Measurements from ENCODE around the gene MYMX.
"Not testable (repeated sequence)": the region's sequence is repeated elsewhere in the genome, so short reads cannot be mapped to it uniquely, and the experiment has no call there.

The MYMX gene

DNA sequence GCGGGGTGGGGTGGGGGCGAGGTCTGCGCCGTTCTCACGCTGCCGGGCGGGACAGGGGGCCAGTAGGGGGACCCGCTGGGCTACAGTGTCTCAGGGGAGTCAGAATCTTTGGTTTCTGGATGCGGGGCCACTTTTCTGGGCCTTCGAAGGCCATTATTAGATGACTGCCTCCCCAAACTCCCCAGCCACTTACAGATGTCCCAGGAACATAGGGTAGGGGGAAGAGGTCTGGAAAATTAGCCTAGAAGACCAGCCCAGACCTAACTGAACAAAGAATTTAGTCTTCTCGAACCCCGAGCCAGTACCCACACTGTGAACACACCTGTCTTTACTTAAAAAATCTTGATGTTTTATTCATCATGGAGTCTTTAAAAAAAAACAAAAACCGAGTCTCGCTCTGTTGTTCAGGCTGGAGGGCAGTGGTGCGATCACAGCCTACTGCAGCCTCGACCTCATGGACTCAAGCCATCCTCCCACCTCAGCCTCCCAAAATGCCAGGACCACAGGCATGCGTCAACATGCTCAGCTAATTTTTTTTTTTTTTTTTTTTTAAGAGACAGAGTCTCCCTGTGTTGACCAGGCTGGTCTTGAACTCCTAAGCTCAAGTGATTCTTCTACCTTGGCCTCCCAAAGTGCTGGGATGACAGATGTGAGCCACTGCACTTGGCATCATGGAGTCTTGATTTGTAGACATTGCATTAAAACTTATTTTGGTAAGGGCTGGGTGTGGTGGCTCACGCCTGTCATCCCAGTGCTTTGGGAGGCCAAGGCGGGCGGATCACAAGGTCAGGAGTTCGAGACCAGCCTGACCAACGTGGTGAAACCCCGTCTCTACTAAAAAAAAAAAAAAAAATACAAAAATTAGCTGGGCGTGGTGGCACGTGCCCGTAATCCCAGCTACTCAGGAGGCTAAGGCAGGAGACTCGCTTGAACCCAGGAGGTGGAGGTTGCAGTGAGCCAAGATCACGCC lies 3.4 kb downstream of the MYMX start:
- no peak for DNase-seq (ENCODE audit: low read depth)

DNA sequence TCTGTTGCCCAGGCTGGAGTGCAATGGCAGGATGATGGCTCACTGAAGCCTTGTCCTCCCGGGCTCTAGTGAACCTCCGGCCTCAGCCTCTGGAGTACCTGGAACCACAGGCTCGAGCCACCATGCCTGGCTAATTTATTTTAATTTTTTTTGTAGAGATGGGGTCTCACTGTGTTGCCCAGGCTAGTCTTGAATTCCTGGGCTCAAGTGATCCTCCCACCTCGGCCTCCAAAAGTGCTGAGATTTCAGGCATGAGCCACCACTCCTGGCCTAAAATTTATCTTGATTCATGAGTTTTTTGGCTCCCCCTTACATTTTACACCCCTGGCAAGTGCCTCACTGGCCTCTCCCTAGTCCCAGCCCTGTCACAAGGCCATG lies 4.2 kb downstream of the MYMX start:
- no peak for DNase-seq (ENCODE audit: low read depth)

DNA sequence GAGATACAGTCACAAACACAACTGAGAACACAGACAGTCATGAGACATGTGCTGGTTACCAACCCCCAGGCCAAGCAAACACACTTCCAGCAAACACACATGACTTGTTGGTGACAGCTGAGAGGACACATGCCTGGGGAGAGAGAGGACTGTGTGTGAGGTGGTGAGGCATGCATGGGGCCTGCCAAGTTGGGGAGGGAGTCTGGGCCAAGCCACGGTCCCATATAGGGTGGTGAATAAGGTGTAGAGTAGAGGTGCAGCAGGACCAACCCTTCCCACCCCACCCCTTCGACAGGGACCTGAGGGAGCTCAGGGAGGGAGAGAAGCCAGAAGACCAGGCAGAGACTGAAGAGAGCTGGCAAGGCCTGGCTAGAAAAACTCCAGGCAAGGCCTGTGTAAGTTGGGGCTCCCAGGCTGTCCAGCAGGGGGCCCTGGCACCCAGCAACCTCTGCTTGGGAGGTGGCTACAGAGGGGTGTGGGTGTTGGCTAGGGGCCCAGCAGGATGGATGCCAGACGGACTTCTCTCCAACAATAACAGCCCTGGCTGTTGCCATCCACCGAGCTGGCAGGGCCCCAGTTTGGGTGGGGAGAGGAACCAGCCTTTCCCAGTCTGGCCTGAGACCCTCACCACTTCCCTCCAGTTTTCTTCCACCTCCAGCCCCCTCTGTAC lies 4.7 kb downstream of the MYMX start:
- peak; percentile 83 for DNase-seq (ENCODE audit: low read depth)

DNA sequence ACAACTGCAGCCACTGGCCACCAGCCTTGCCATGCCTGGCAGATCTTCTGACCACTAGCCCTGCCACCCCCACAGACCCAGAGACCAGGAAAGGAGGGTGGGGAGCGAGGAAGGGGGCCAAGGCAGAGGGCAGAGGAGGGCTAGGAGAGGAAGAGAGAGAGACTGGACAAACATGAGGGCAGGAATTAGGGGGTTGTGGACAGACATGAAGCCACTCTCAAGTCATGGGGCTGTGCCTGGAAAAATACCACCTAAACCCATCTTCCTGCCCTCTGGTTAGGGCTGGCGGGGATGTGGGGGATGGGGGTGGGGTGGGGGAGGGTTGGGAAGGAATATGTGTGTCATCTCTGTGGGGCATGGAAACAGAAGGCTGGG lies 5.2 kb downstream of the MYMX start:
- no peak for DNase-seq (ENCODE audit: low read depth)

DNA sequence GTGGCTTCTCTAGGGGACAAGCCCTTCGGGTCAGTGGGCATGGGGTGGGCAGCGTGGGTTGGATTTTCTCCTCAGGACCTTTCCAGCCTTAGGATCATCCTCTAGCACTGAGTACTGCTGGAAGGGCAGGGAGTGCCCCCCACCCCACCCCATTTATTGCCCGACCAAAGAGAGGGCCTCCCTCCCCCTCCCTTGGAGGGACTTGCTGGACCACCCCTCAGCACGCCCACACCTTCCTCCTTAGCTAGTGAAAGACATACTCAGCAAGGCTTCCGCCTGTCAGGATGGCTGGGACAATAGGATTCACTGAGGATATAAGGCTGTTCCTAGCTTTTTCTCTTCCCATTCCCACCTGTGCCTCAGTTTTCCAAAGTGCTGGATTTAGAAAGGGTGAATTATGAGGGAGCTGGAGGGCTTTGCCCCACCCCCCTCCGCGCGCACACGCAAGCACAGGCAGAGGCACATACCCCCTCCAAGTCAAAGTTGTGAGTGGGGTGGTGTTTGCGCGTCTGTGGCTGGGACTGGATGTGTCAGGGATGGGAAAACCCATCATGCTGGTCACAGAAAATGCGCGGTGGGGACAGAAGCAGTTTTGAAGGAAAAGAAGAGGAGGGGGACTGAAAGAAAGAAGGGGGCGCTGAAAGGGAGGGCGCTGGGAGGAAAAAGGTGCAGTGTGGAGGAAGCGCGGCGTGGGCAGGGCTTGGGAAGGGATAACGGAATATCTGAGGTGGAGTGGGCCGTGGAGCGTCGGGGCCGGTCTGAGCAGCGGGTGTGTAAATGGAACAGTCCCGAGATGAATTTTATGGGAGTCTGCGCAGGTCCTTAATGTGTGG lies 6.0 kb downstream of the MYMX start:
- no peak for DNase-seq (ENCODE audit: low read depth)

DNA sequence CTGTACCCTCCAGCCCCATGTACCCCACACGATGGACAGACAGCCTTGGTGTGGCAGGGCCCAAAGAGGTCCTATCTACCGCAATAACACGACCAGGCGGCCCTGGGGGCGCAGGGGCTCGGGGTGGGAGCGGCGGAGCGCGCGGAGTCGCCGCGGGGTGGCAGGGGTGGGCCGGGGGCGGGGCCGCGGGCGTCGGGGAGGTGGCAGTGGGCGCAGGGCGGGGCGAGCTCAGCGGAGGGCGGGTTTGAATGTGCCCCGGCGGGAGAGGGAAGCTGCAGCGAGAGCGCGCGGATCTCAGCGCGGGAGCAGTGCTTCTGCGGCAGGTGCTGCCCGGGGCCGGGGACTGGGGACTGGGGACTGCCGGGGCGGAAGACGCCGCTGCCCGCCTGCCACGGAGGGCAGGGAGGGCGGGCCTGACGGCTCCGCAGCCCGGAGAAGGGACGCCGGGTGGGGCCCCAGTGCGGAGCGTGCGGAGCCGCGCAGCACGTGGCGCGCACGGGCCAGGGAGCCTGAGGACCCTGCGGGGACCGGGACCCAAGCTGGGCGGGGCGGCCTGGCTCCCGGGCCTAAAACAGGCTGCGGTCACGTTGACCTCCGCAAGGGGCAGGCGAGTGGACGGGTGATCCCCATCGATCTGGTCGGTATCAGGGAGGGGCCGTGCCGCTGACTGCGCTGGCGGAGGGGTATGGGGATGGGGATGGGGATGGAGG lies 6.7 kb downstream of the MYMX start, which contains the start of gene SLC29A1:
TSS of gene SLC29A1 (plus strand) at position 277 of the 710 bp plus-strand sequence. CDS start 3,719 bp downstream, outside the sequence.
- peak; percentile 29 for DNase-seq (ENCODE audit: low read depth)

DNA sequence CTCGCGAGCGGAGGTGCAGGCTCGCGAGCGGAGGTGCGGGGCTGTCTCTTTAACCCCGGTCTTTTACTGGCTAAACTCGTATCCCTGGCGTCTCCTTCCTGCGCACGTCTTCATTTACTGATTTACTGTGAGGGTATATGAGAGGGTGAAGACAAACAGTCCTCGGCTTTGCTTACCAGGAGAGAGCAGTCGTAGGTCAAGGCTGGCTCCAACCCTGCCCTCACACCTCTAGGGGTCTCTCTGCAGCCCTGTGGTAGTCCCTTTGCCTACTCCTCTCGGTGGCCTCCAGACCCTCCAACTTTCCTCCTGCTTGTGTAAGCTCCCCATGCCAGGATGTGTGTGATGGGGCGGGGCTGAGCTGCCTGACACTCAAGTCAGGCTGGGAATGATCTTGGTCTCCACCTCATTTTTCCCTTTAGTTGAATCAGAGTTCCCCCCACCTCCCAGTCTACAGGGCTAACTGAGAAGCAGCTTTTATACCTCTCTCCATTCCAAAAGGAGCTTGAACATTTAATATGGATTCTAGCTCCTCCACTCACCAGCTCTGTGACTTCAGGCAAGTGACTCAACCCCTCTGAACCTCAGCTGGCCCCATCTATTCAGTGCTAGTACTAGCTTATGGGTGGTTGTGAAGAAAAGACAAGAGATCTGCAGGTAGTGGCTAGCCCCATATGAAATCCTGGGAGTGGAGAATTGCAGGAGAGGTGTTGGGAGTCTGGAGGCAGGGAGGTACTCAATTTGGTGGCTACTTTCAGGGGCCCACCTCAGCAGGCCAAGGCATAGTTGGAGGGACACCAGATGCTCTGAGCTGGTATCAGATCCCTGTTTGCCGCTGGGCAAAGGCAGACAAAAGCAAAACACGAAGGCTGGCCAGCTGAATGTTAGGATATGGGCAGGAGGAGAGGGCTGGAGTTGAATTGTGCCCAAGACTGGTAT lies 7.6 kb downstream of the MYMX start:
- no peak for DNase-seq (ENCODE audit: low read depth)

DNA sequence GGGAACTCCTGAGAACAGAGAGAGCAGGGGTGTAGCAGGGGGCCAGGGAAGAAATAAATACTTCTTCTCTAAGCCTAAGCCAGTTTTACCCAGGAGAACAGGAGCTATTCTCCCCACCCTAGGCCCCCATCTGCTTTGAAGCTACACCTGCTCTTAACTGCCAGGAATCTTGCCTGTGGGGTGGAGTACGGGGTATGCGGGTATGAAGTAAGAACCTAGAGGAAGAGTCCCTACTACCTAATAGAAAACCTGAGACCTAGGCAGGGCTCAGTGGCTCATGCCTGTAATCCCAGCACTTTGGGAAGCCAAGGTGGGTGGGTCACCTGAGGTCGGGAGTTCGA lies 8.2 kb downstream of the MYMX start:
- no peak for DNase-seq (ENCODE audit: low read depth)

DNA sequence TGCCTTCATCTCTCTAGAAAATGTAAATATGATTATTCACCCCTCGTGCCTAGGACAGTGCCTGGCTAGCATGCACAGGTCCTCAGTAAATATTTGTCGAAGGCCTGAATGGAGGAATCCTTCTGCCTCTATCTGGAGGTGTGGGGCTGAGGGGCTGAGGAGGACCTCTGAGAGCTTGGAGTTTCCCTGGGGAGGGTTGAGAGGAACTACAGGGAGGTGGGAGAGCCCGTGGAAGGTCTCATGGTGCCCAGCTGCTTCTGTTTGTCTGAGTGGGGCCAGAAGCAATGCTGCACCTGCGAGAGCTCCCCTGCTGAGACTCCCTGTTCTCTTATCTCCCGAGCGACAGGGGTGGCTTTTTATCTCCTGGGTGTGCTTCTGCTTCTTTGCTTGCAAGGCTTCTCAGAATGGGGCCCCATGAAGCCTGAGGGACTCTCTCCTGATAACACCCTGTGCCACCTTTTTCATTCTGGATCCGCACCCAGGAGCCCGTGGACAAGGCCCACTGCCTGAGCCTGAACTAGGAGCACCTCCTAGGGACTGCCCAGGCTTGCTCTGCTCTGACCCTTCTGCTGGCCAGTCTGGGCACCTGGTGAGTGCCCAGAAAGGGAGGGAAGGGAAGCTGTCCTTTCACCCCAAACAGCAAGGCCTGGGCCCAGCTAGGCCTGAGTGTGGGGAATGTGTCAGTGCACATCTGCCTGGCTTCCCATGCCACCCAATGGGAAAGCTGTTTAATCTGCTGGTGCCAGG lies 9.0 kb downstream of the MYMX start:
- no peak for DNase-seq (ENCODE audit: low read depth)

DNA sequence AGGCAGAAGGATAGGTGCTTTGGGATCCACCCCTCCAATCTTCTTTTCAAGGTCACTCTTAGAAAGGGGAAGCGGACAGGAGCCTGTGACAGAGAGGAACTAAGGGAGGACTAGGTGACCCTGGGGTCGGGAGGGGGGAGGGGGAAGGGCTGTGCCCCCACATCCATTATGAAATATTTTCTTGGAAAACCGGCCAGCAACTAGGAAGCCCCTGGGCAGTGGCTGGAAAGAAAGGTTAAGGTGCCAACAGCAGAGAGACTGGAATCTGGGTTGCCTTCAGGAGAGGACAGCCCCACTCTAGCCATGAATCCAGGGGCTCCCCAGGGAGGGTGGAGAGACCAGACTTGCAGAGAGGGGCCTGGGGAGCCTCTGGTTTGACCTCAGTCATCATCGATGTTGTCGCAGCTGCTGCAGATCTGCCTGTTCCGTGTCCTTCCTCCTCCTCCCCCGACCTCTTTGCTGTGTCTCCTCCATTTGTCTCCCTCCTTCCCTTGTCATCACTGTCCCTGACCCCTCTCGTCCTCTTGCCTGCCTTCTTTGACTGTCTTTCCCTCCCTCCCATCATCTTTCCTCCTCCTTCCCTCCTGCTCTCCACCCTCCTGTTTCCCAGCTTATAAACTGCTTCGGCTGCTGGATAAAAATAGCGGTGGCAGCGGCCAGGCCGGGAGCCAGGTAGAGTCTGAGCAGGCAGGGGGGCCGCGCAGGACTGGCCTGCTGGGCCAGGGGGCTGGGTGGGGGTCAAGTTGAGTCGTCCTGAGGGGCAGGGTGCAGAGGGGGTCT lies 9.8 kb downstream of the MYMX start:
- DNase-seq (ENCODE audit: low read depth), result no peak

DNA sequence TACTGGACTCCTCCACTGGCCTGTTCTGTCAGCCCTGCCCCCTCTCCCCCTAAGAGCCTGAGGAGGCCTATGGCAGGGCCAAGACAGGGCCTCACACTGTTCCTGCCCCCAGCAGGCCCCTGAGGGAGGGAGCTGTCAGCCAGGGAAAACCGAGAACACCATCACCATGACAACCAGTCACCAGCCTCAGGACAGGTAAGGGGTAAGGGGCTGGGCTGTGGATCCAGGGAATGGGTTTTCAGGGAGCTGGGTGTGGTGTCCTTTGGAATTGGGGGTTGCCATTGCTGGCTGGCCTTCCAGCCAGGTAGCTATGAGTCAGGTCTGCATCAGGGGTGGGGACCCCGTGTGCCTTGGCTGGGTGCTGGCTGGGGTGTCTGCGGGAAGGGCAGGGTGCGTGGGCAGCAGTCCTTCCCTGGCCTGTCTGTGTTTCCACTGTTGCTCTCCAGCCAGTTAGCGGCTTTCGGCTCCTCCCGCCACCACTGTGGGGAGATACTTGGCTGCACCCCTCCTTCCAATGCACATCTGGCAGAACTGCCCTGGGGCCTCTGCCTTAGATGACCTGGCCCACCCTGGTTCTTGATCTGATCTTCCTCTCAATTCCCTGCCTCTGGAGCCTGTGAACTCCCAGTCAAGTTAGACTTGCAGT lies 10.5 kb downstream of the MYMX start:
- no peak for DNase-seq (ENCODE audit: low read depth)

DNA sequence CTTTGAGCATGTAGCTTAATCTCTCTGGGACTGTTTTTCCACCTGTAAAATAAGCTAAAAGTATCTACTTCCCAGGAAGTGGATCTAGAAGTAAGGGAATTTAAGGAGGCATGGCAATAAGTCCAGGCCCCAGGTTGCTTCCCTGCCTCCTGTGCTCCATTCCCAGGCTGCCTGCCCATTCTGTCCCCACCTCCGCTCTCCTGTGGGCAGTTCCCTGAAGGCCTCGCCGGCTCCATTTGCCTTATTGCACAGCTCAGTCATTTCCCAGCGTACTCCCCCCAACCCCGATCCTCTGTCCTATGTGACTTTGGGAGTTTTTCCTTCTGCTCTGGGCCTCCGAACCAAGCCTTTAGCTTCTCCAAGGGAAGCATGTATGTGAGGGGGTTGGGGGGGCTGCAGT lies 11.3 kb downstream of the MYMX start:
- no peak for DNase-seq (ENCODE audit: low read depth)

DNA sequence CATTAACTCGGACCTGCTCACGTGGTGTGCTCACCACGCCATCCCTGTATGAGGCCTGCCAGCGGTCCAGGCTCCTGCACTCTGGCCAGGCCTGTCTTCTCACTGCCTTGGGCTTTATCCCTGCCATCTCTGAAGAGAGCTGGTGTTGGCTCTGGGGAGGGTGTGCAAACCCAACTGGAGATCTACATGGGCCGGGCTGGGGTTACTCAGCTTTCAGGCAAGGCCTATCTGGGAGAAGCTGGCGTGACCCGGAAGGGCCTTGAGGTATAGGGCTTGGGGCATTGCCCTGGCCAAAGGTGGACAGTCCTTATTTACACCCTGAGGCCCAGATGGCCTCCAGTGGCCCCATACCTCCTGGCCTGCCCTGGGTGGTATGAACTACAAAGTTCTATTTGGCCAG lies 11.7 kb downstream of the MYMX start:
- DNase-seq (ENCODE audit: low read depth), result no peak

DNA sequence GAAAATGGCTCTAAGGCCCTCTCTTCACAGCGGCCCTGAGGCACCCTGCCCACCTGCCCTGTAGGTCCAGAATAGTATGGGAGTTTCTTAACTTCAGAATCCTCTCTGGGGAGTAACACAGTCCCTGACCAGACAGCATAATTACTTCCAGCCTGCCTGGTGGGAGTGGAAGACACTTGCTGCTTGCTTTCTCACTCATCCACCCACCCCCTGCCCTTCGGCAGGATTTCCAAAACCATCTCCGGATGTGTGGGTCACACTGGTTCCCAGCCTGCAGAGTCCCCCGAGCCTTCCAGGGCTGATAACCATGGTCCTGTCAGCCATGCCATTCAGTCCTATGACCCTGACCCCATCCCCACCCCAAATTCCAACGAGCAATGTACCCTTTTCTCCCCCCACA lies 12.1 kb downstream of the MYMX start:
- peak; percentile 37 for DNase-seq (ENCODE audit: low read depth)

DNA sequence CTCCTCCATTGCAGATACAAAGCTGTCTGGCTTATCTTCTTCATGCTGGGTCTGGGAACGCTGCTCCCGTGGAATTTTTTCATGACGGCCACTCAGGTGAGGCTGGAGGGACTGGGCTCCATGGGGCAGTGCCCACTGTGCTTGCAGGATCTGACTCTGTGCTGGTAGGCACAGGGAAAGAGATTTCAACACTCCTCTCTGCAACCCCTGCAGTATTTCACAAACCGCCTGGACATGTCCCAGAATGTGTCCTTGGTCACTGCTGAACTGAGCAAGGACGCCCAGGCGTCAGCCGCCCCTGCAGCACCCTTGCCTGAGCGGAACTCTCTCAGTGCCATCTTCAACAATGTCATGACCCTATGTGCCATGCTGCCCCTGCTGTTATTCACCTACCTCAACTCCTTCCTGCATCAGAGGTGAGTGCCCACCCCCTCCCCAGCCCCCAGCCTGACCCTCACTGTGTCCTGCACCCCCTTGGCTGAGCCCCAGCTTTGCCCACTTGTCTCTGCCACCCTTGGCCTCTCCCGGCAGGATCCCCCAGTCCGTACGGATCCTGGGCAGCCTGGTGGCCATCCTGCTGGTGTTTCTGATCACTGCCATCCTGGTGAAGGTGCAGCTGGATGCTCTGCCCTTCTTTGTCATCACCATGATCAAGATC lies 12.8 kb downstream of the MYMX start:
- DNase-seq (ENCODE audit: low read depth), result peak; percentile 44

DNA sequence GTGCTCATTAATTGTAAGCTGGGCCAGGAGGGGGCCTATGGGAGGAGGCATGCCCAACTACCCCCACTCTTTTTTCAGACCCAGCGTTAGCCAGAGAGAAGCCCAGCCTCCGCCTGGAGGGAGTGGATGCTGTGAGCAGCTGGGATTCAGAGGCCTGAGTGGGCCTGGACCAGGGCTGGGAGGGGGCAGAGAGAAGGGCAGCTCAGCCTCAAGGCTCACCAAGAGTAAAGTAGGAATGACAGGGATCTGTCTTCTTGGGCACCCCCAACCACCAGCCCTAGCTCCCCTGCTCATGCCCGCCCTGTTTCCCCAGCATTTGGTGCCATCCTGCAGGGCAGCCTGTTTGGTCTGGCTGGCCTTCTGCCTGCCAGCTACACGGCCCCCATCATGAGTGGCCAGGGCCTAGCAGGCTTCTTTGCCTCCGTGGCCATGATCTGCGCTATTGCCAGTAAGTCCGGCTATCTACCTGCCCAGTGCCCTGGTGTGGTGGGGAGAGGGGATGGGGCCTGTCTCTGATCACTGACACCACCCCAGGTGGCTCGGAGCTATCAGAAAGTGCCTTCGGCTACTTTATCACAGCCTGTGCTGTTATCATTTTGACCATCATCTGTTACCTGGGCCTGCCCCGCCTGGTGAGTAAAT lies 13.4 kb downstream of the MYMX start:
- DNase-seq (ENCODE audit: low read depth), result no peak

DNA sequence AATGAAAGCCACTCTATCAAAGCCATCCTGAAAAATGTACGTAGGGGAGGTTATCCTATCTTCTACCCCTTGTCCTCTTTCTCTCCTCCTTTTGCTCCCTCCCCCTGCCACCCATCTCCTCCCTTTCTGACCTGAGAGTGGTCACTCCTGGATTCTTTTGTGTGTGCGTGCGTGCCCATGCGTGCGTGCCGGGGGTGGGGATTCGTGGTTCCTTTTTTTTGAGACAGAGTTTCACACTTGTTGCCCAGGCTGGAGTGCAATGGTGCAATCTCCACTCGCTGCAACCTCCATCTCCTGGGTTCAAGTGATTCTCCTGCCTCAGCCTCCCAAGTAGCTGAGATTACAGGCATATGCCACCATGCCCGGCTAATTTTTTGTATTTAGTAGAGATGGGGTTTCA lies 14.7 kb downstream of the MYMX start:
- DNase-seq (ENCODE audit: low read depth), result not testable (repeated sequence)

Measured in fibroblast of gingiva (primary cell).